ENCODE measurements around the gene ALG12.

Gene ALG12

GRCh38 chr22:49936973-49937757 is 18.9 kb upstream of the ALG12 start:
- Mint-ChIP-seq H3K27ac (no peak overlapping the region), H3K27me3 (ENCODE audit: low read depth, poor library complexity) (peaks cover 25% of the 10 kb centered on the region), H3K9me3 (peaks cover 3% of the 10 kb centered on the region), H3K36me3 (ENCODE audit: low read depth) (no peaks in the 10 kb centered on the region), H3K4me1 (peaks cover 31% of the 10 kb centered on the region), H3K4me3 (peak overlapping the region; percentile 61)
- no peak for TF ChIP-seq CTCF (IDR thresholded peaks at IDR 0.05)
- DNase-seq = no peak

DNA sequence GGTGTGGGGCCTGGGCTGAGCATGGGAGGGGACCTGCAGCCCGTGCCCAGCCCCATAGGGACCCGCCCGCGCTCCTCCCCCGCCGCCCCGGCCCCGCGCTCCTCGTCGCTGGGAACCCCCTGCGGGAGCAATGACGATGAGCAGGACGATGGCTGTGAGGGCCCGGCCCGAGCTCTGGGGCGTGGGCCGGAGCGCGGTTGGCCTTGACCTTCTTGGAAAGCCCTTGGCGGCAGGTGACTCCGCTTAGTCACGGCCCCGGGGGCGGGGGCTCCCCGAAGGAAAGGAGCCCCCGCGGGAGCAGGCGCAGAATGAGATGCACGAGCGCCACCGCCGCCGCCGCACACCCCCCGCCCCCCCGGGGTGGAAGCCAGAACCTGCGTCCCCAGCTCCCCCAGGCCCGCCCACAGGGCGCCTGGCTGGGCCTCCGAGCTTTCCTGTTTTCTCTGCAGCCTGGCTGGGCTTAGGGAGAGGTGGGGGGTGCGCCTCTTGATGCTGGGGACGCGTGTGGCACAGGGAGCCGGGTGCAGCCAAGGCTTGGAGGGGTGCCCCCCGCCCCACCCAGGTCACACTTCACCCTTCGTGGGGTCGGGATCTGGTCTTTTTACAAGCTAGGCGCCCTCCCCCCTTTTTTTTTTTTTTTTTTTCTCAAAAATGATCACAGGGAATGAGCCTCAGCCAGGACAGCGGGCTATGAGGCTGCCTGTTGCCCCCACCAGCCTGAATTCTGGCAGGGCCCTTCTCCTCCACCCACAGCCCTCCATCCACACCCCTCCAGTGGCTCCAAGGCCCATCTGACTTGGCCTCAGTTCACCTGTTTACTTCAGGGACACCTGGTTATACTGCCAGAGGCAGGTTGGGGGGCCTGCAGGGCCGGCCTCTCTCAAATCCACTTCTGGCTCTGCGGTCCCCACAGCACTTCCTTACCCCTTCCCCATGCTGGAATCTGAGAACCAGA is 18.1 kb upstream of the ALG12 start:
- Mint-ChIP-seq H3K27ac (no peak overlapping the region), H3K36me3 (ENCODE audit: low read depth) (no peaks in the 10 kb centered on the region), H3K4me1 (peaks cover 31% of the 10 kb centered on the region), H3K9me3 (peaks cover 3% of the 10 kb centered on the region), H3K27me3 (ENCODE audit: low read depth, poor library complexity) (peaks cover 28% of the 10 kb centered on the region), H3K4me3 (peak overlapping the region; percentile 61)
- no peak for TF ChIP-seq CTCF (IDR thresholded peaks at IDR 0.05)
- peak; percentile 62 for DNase-seq

DNA sequence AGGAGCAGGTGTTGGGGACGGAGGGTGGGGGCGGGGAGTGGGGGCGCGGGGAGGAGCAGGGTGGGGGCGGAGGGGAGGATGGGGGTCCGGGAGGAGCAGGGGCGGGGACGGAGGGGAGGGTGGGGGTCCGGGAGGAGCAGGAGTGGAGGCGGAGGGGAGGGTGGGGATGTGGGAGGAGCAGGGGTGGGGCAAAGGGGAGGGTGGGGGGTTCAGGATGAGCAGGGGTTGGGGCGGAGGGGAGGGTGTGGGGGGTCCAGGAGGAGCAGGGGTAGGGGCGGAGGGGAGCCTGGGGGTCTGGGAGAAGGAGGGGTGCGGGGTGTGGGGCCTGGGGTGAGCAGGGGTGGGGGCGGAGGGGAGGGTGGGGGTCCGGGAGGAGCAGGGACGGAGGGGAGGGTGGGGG is 17.3 kb upstream of the ALG12 start:
- no peaks in the 10 kb centered on the region for H3K36me3 Mint-ChIP-seq (ENCODE audit: low read depth)
- H3K27ac Mint-ChIP-seq = no peak overlapping the region
- no peak for DNase-seq
- peaks cover 32% of the 10 kb centered on the region for H3K27me3 Mint-ChIP-seq (ENCODE audit: low read depth, poor library complexity)
- peaks cover 36% of the 10 kb centered on the region for H3K4me1 Mint-ChIP-seq
- H3K9me3 Mint-ChIP-seq = no peaks in the 10 kb centered on the region
- TF ChIP-seq CTCF (IDR thresholded peaks at IDR 0.05) = no peak
- H3K4me3 Mint-ChIP-seq = no peak overlapping the region

GRCh38 chr22:49934891-49935557 is 16.8 kb upstream of the ALG12 start:
- no peaks in the 10 kb centered on the region for H3K36me3 Mint-ChIP-seq (ENCODE audit: low read depth)
- H3K4me1 Mint-ChIP-seq = peaks cover 36% of the 10 kb centered on the region
- H3K9me3 Mint-ChIP-seq = no peaks in the 10 kb centered on the region
- peak; percentile 58 for DNase-seq
- TF ChIP-seq CTCF (IDR thresholded peaks at IDR 0.05) = no peak
- H3K27me3 Mint-ChIP-seq (ENCODE audit: low read depth, poor library complexity) = peaks cover 36% of the 10 kb centered on the region
- no peak overlapping the region for H3K4me3 Mint-ChIP-seq
- no peak overlapping the region for H3K27ac Mint-ChIP-seq

- DNase-seq = no peak
- H3K4me3 Mint-ChIP-seq = no peak overlapping the region
- no peak overlapping the region for H3K27ac Mint-ChIP-seq
- no peaks in the 10 kb centered on the region for H3K36me3 Mint-ChIP-seq (ENCODE audit: low read depth)
- H3K9me3 Mint-ChIP-seq = no peaks in the 10 kb centered on the region
- H3K4me1 Mint-ChIP-seq = peaks cover 32% of the 10 kb centered on the region
- peaks cover 35% of the 10 kb centered on the region for H3K27me3 Mint-ChIP-seq (ENCODE audit: low read depth, poor library complexity)
- no peak for TF ChIP-seq CTCF (IDR thresholded peaks at IDR 0.05)
These were observed 16.1 kb upstream of the ALG12 start for GRCh38 chr22:49934160-49934890.
